OCI-LY1 (cell line): ENCODE data around the gene DNAJC8.

Source experiments
- H2AFZ ChIP-seq: fragments of 200-600 bp; sonication (generic), shearing (Covaris generic); 2 replicates; pipeline ENCODE4 v1.6.0; 2014; ENCODE audit warnings: antibody characterized with exemption, mild to moderate bottlenecking, low read length
- H3F3A ChIP-seq: fragments of 200-600 bp; sonication (generic), shearing (Covaris generic); 2 replicates; pipeline ENCODE4 v1.6.0; 2014; ENCODE audit warnings: mild to moderate bottlenecking, antibody characterized with exemption, low read length, moderate library complexity; ENCODE audit not compliant: insufficient read depth
- H3K27ac ChIP-seq: fragments of 200-600 bp; sonication (generic); 2 replicates; pipeline ENCODE4 v1.5.1; 2014; ENCODE audit warnings: low read length, mixed run types, mild to moderate bottlenecking, low read depth; ENCODE audit not compliant: poor library complexity, severe bottlenecking
- H3K27me3 ChIP-seq: fragments of 200-600 bp; sonication (generic); 2 replicates; pipeline ENCODE4 v1.6.0; 2014; ENCODE audit warnings: antibody characterized with exemption, mild to moderate bottlenecking, low read length, moderate library complexity; ENCODE audit not compliant: insufficient read depth
- H3K36me3 ChIP-seq: fragments of 200-600 bp; sonication (generic); 2 replicates; pipeline ENCODE4 v1.6.1; 2014; ENCODE audit warnings: mild to moderate bottlenecking, antibody characterized with exemption, low read length, moderate library complexity, mixed read lengths; ENCODE audit not compliant: insufficient read depth
- H3K4me1 ChIP-seq: fragments of 200-600 bp; sonication (generic); 2 replicates; pipeline ENCODE4 v1.5.1; 2014; ENCODE audit warnings: mild to moderate bottlenecking, low read length, moderate library complexity; ENCODE audit not compliant: insufficient read depth, severe bottlenecking
- H3K4me2 ChIP-seq: fragments of 200-600 bp; sonication (generic), shearing (Covaris generic); 2 replicates; pipeline ENCODE4 v1.6.1; 2014; ENCODE audit warnings: low read length
- H3K4me3 ChIP-seq: fragments of 200-600 bp; sonication (generic); 2 replicates; pipeline ENCODE4 v1.5.1; 2014; ENCODE audit warnings: low read length, low read depth, mild to moderate bottlenecking, mixed read lengths; ENCODE audit not compliant: poor library complexity, severe bottlenecking
- H3K79me2 ChIP-seq: fragments of 200-600 bp; shearing (Covaris generic); 2 replicates; pipeline ENCODE4 v1.6.1; 2016; ENCODE audit warnings: mixed run types, low read length, mixed read lengths; ENCODE audit not compliant: insufficient read depth
- H3K9ac ChIP-seq: fragments of 200-600 bp; sonication (generic), shearing (Covaris generic); 2 replicates; pipeline ENCODE4 v1.6.1; 2014; ENCODE audit warnings: mild to moderate bottlenecking, low read length, mixed read lengths
- H3K9me2 ChIP-seq: fragments of 200-600 bp; sonication (generic), shearing (Covaris generic); 2 replicates; pipeline ENCODE4 v1.6.1; 2014; ENCODE audit warnings: low read depth, mild to moderate bottlenecking, low read length, mixed read lengths
- H3K9me3 ChIP-seq: fragments of 200-600 bp; shearing (Covaris generic); 2 replicates; pipeline ENCODE4 v1.6.1; 2014; ENCODE audit warnings: low read length, mixed read lengths
- H4K20me1 ChIP-seq: fragments of 200-600 bp; sonication (generic), shearing (Covaris generic); 2 replicates; pipeline ENCODE4 v1.6.0; 2016; ENCODE audit warnings: mild to moderate bottlenecking, low read length; ENCODE audit not compliant: insufficient read depth
- CTCF ChIP-seq: fragments of 200-600 bp; sonication (generic), shearing (Covaris generic); IDR thresholded peaks from 2 replicates; pipeline ENCODE4 v1.5.1; 2017; ENCODE audit warnings: mild to moderate bottlenecking, antibody characterized with exemption, low read length, moderate library complexity, mixed read lengths
- EZH2 ChIP-seq: fragments of 200-600 bp; sonication (generic), shearing (Covaris generic); IDR thresholded peaks from 2 replicates; pipeline ENCODE4 v1.8.0; 2017; ENCODE audit warnings: borderline replicate concordance, mixed run types, mild to moderate bottlenecking, antibody characterized with exemption, low read length, moderate library complexity, mixed read lengths

DNAJC8 gene

GRCh38 chr1:28160782-28161266 lies 72.0 kb downstream of the DNAJC8 start:
- Histone ChIP-seq H3K79me2 (no peaks in the 10 kb centered on the region), H3K4me1 (peaks cover 5% of the 10 kb centered on the region), H3K4me2 (no peak overlapping the region), H3K36me3 (no peaks in the 10 kb centered on the region), H3K9me2 (no peaks in the 10 kb centered on the region), H4K20me1 (no peaks in the 10 kb centered on the region), H3K9me3 (no peaks in the 10 kb centered on the region), H3K9ac (no peak overlapping the region), H2AFZ (no peak overlapping the region), H3K27me3 (no peaks in the 10 kb centered on the region), H3F3A (no peaks in the 10 kb centered on the region), H3K27ac (no peak overlapping the region), H3K4me3 (no peak overlapping the region)
- no peak for TF ChIP-seq EZH2
- TF ChIP-seq CTCF = no peak

DNA sequence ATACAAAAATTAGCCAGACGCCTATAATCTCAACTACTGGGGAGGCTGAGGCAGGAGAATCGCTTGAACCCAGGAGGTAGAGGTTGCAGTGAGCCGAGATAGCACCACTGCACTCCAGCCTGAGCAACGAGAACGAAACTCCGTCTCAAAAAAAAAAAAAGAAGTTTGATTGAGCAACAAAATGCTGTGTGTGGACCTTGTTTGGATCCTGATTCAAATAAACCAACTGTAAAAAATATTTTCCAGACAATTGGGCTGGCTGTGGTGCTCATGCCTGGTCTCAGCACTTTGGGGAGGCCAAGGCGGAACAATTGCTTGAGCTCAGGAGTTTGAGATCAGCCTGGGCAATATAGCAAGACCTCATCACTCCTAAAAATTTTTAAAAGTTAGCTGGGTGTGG lies 73.1 kb downstream of the DNAJC8 start:
- Histone ChIP-seq H3K4me2 (no peak overlapping the region), H3K27ac (no peak overlapping the region), H2AFZ (no peak overlapping the region), H3K4me1 (peaks cover 5% of the 10 kb centered on the region), H3K9ac (no peak overlapping the region), H3K9me3 (no peaks in the 10 kb centered on the region), H3K27me3 (no peaks in the 10 kb centered on the region), H3F3A (no peaks in the 10 kb centered on the region), H4K20me1 (no peaks in the 10 kb centered on the region), H3K4me3 (no peak overlapping the region), H3K36me3 (no peaks in the 10 kb centered on the region), H3K9me2 (no peaks in the 10 kb centered on the region), H3K79me2 (no peaks in the 10 kb centered on the region)
- TF ChIP-seq EZH2 (no peak), CTCF (no peak)

DNA sequence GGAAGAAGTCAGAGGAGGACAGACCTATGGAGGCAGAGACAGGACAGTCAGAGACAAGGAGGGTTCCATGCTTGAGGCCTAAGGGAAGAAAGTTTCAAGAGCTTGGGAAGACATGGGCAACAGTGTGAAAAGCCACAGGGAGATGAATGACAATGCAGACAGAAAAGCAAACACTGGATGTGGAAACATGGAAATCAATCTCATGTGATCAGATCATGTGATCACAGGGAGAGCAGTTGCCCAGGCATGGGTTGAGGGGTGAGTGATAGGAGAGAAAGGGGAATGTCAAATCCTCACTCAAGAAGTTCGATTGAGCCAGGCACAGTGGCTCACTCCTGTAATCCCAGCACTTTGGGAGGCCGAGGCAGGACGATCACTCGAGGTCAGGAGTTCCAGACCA lies 73.6 kb downstream of the DNAJC8 start:
- Histone ChIP-seq H3K27me3 (no peaks in the 10 kb centered on the region), H2AFZ (no peak overlapping the region), H3K4me2 (no peak overlapping the region), H4K20me1 (no peaks in the 10 kb centered on the region), H3K4me3 (no peak overlapping the region), H3K4me1 (peaks cover 5% of the 10 kb centered on the region), H3K9ac (no peak overlapping the region), H3K9me3 (no peaks in the 10 kb centered on the region), H3K79me2 (no peaks in the 10 kb centered on the region), H3K36me3 (no peaks in the 10 kb centered on the region), H3K27ac (no peak overlapping the region), H3F3A (no peaks in the 10 kb centered on the region), H3K9me2 (no peaks in the 10 kb centered on the region)
- no peak for TF ChIP-seq CTCF
- no peak for TF ChIP-seq EZH2
